Activated T-helper 17 cell treated with anti-CD3 and anti-CD28 coated beads, Interleukin-2, amount 50 U/mL, for 72 hours (primary cell): ENCODE results near the gene SYT1. TPM values are rescaled to one million over a fixed set of nuclear protein-coding genes. Genes with fewer than 3 reads are reported as not detected.

Experiments used
- ATAC-seq: fragments of 150-1000 bp; cut with Tn5 transposase; replicated peaks from 2 replicates; pipeline ENCODE4 v1.10.0; 2021; ENCODE audit warnings: mild to moderate bottlenecking, moderate library complexity
- H3K27ac Mint-ChIP-seq: one replicate; pipeline ENCODE4 v1.8.0; 2022; ENCODE audit warnings: mixed read lengths
- H3K27me3 Mint-ChIP-seq: one replicate; pipeline ENCODE4 v1.8.0; 2022; ENCODE audit warnings: mixed read lengths
- H3K36me3 Mint-ChIP-seq: one replicate; pipeline ENCODE4 v1.8.0; 2022; ENCODE audit warnings: low read depth, mild to moderate bottlenecking, mixed read lengths
- H3K4me1 Mint-ChIP-seq: one replicate; pipeline ENCODE4 v1.8.0; 2022; ENCODE audit warnings: mixed read lengths
- H3K4me3 Mint-ChIP-seq: one replicate; pipeline ENCODE4 v1.8.0; 2022; ENCODE audit warnings: mild to moderate bottlenecking, mixed read lengths
- H3K9me3 Mint-ChIP-seq: one replicate; pipeline ENCODE4 v1.8.0; 2022; ENCODE audit warnings: mixed read lengths
- total RNA-seq, 2 donors: library from RNA; stranded (reverse); gene quantifications; one replicate each; pipeline ENCODE4 v1.2.3, GENCODE V29; 2022

SYT1 gene
- total RNA-seq, 2 donors from 2014 or later = not detected

DNA sequence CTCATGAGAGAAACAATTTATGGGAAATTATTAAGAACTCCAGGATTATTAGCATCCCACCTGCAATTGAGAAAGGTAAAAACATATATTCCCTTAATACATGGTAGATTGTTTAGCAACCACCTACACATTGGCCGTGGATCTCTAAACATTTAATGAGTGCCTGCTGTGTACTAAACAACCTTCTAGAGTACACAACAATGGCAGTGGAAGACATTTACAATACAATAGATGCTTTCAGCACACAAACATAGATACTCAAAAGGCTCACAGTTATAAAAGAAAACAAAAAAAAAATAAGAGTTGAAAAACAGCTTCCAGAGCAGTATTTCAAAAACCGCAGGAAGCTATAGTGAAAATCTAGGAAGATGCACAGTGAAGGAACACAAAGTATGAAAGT lies 382.9 kb downstream of the SYT1 start:
- Mint-ChIP-seq H3K4me1 (no peaks in the 10 kb centered on the region), H3K4me3 (no peak overlapping the region), H3K9me3 (peaks cover 18% of the 10 kb centered on the region), H3K36me3 (no peaks in the 10 kb centered on the region), H3K27ac (no peak overlapping the region), H3K27me3 (no peaks in the 10 kb centered on the region)
- ATAC-seq = no peak

DNA sequence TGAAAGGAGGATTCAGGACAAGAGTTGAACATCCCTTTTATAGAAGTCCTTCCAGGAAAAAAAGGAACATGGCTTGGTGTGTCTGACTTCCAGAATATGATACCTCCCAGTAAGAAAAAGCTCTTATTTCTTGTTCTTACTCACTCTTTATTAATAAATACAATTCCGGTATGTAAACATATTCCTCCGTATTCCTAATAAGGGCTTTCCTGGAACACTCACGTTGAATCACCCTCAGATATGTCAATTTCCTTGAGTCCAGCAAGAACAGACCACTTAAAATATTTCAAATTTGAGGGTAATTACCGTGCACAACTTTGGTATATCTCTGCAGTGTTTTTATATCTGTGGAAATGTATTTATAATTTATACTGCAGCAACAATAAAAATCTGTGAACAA lies 385.6 kb downstream of the SYT1 start:
- no peak for ATAC-seq
- H3K36me3 Mint-ChIP-seq = no peaks in the 10 kb centered on the region
- no peak overlapping the region for H3K27ac Mint-ChIP-seq
- H3K27me3 Mint-ChIP-seq = no peaks in the 10 kb centered on the region
- no peak overlapping the region for H3K4me3 Mint-ChIP-seq
- peaks cover 23% of the 10 kb centered on the region for H3K9me3 Mint-ChIP-seq
- no peaks in the 10 kb centered on the region for H3K4me1 Mint-ChIP-seq

DNA sequence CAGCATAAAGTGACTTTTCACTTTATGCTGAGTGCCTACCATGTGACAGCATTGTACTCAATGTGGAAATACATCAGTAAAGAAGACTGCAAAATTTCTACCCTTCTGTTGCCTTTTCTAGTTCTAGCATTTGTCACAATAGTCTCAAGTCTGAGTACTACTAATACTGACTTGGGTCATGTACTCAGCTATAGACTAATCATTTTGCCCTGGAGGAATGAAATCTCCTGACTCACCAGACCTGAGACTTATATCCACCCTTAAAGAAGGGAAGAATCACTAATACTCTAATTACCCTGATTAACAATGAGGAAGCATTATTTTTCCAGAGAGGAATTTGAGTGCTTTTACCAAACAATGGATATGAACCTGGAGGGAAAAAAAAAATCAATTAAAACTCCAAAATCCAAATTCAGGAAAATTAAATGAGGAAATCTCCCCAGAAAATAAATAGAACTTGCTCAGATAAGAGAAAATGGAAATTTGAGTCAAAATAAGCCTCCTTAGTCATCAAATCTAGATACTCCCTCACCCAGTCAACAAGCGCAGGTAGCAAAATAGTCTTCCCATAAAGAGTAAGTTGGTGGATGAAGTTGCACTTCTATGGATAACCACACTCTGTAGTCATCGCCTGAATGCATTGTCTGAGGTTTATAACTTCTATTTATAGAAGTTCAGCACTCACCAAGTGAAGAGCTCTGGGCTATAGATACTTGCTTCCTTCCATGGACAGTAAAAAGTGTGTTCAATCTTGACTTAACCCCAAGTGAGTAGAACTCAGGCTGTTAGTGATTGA lies 386.6 kb downstream of the SYT1 start:
- no peaks in the 10 kb centered on the region for H3K4me1 Mint-ChIP-seq
- H3K27me3 Mint-ChIP-seq = no peaks in the 10 kb centered on the region
- peaks cover 21% of the 10 kb centered on the region for H3K9me3 Mint-ChIP-seq
- no peak for ATAC-seq
- H3K27ac Mint-ChIP-seq = no peak overlapping the region
- H3K4me3 Mint-ChIP-seq = no peak overlapping the region
- no peaks in the 10 kb centered on the region for H3K36me3 Mint-ChIP-seq

DNA sequence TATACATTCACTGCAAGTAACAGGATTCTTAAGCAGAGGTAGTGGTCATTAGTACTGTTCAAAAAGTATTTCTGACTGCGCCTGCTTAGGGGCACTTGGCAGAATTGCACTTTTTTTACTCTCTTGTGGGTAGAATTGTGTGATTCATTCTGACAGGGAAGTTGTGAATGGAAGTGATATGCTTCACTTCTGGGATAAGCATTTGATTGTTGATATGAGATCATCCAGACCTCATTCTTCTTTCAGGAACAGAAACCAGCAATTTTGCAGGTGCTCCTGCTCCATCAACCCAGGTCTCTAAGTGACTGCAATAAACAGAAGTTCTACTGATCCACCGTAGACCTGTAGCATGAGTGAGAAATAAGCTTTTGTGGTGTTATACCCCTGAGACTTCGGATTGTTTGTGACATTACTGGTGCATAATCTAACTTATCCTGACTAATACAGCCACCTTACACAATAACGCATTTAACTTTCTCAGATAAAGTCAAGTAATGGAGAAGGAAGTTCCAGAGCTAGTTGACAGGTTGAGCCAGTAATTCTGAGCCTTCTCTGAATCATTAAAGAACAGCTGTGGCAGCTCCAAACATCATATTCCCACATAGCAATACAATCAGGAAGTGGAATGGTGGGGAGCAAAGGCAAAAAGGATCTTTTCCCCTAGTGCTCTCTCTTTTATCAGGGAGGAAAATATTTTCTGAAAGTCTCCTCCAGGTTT lies 387.9 kb downstream of the SYT1 start:
- Mint-ChIP-seq H3K4me1 (no peaks in the 10 kb centered on the region), H3K36me3 (no peaks in the 10 kb centered on the region), H3K9me3 (peaks cover 16% of the 10 kb centered on the region), H3K27me3 (no peaks in the 10 kb centered on the region), H3K4me3 (no peak overlapping the region), H3K27ac (no peak overlapping the region)
- no peak for ATAC-seq

DNA sequence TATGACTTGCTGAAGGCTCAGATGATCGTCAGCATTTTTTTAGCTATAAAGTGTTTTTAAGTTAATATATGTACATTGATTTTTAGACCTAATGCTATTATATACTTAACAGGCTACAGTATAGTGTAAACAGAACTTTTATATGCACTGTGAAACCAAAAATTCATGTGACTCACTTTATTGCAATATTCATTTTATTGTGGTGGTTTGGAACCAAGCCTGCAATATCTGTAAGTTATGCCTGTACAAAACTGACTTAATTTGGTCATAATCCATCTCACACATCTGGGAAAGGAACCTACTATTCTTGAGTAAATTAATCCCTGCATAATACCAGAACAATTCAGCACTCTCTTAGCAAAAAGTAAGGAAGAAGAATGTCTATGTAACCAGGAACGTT lies 390.7 kb downstream of the SYT1 start:
- Mint-ChIP-seq H3K4me3 (no peak overlapping the region), H3K27ac (no peak overlapping the region), H3K9me3 (peaks cover 13% of the 10 kb centered on the region), H3K27me3 (no peaks in the 10 kb centered on the region), H3K36me3 (no peaks in the 10 kb centered on the region), H3K4me1 (no peaks in the 10 kb centered on the region)
- no peak for ATAC-seq

DNA sequence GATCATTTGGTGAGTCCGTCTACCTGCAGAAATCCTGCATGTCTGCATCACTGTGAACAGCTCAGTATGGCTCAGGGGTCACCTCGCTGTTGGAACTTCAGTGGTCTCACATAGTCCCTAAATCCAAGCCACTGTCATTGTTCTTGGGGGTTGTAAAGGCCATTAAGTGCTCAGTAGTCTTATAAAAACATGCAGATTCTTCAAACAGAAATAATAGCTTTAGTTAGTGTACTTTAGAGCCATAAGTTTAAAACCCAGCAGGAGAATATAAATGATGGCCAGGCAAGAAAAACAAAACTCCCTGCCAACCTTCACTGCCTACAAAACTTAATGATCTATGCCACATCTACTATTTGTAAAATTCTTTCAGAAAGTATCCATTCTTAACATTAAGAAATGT lies 396.3 kb downstream of the SYT1 start:
- Mint-ChIP-seq H3K27ac (no peak overlapping the region), H3K4me1 (no peaks in the 10 kb centered on the region), H3K36me3 (no peaks in the 10 kb centered on the region), H3K4me3 (no peak overlapping the region), H3K9me3 (peaks cover 4% of the 10 kb centered on the region), H3K27me3 (no peaks in the 10 kb centered on the region)
- ATAC-seq = no peak

DNA sequence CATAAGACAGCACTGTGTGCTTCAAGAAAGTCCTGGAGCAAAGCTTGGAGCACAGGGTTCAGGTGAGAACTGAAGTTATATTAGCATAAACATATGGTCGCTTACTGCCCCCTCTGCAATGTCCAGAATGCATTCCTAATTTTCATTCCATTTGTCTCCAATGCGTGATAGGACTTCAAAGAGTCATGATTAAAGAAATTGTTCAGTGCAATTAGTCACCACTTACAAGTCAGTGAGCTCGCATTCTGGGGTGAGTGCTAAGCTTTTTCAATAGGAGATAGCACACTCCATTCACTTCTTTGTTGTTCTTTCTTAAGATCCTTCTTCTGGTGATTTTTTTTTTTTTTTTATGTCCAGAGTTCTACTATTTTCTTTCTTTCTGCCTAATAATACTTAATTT lies 398.4 kb downstream of the SYT1 start:
- no peaks in the 10 kb centered on the region for H3K4me1 Mint-ChIP-seq
- H3K36me3 Mint-ChIP-seq = no peaks in the 10 kb centered on the region
- no peak overlapping the region for H3K4me3 Mint-ChIP-seq
- no peak for ATAC-seq
- no peaks in the 10 kb centered on the region for H3K27me3 Mint-ChIP-seq
- H3K27ac Mint-ChIP-seq = no peak overlapping the region
- H3K9me3 Mint-ChIP-seq = peaks cover 4% of the 10 kb centered on the region

DNA sequence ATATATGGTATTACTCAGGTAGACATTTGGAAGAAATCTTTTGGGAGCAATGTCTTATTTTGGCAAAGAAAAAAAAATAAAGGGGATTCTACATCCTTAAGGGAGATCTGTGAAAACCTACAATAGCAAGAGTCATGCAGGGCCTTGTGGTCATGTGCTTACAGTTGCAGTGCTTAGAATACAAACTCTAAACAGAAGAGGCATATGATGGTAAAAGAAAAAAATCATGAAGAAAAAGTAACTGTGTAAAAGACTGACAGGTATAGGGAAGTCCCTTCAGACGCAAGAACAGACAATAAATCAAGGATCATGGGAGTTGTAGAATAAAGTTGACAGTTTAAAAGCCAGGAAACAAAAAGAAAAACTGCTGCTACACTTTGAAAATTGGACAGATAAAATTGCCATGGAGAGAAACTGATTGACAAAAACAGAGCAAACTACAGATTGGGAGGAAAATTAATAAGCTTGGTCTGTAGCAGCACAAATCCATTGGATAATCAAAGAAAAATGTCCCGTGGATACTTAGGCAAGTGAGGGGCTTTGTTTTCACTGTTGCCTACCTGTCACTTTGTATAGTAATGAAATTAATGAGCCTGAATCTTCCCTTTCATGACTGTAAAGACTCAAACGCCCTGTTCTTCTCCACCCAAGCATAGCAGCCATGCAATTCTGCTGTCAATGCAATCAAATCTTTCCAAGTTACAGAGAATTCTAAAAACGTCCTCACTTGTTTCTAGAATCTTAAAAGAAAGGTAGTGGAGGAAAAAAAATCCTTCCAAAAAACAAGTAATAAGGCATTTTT lies 402.0 kb downstream of the SYT1 start:
- no peaks in the 10 kb centered on the region for H3K36me3 Mint-ChIP-seq
- no peaks in the 10 kb centered on the region for H3K4me1 Mint-ChIP-seq
- no peak overlapping the region for H3K27ac Mint-ChIP-seq
- H3K9me3 Mint-ChIP-seq = peaks cover 7% of the 10 kb centered on the region
- no peak overlapping the region for H3K4me3 Mint-ChIP-seq
- ATAC-seq = no peak
- no peaks in the 10 kb centered on the region for H3K27me3 Mint-ChIP-seq

DNA sequence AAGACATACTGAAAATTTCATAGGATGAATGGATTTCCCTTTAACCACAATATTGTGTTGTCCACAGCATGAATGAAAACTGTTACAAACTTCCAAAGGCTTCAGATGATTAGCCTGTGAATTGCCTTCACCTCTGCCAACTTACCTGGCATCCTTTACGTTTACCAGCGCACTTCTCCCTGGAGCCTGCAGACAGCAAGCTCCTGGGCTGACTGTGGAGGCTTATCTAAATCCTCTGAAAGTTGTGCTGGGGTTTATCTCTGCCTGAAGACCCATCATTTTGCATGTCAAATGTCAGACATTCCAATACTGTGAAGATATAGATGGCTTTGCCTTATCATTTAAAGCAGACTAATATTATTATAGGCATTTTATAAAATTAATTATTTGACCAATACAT lies 403.0 kb downstream of the SYT1 start:
- no peak for ATAC-seq
- Mint-ChIP-seq H3K9me3 (peaks cover 10% of the 10 kb centered on the region), H3K4me1 (no peaks in the 10 kb centered on the region), H3K36me3 (no peaks in the 10 kb centered on the region), H3K27me3 (no peaks in the 10 kb centered on the region), H3K27ac (no peak overlapping the region), H3K4me3 (no peak overlapping the region)

DNA sequence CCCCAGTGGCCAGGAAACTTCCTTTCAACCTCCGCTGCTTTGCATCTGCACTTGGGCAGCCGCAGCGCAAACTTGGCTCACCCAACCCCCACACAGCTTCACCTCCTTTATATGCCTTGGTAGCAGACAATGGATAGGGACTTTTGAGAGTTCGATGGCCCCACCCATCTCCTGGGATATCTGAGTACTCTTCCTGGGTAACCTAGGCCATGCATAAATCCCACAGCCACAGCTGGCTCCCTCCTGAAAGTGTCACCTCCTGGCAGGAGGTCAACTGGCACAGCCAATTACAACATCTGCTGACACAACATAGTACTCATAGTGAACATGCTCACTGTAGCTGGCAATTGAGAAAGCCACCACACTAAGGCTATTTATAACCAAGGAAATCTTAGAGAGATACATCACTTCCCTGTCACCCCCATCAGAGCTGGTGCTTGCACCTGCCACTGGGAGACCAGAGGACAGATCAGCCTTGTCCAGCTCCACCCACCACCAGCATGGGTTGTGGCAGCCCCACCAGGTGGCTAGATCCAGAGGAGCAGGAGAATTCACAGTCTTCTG lies 410.0 kb downstream of the SYT1 start:
- no peak for ATAC-seq
- H3K27ac Mint-ChIP-seq = no peak overlapping the region
- no peak overlapping the region for H3K4me3 Mint-ChIP-seq
- no peaks in the 10 kb centered on the region for H3K36me3 Mint-ChIP-seq
- no peaks in the 10 kb centered on the region for H3K4me1 Mint-ChIP-seq
- peaks cover 10% of the 10 kb centered on the region for H3K9me3 Mint-ChIP-seq
- no peaks in the 10 kb centered on the region for H3K27me3 Mint-ChIP-seq

DNA sequence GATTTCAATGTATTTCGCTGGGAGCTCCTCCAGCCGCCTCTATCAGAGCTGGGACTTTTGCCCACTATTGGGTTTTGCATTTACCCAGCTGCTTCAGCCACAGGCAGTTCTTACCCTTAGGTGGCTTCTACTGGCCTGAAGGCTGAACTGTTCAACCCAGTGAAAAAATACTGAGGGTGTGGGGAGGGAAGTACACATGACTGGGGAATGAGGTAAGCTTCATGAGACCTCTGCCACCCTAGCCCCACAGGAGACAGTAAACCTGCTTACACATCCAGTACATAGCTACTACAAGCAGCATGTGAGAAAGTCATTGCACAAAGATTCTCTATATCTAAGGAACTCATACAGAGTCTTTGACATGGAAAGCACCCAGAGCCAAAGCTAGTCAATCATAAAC lies 411.1 kb downstream of the SYT1 start:
- Mint-ChIP-seq H3K4me1 (no peaks in the 10 kb centered on the region), H3K27ac (no peak overlapping the region), H3K4me3 (no peak overlapping the region), H3K36me3 (no peaks in the 10 kb centered on the region), H3K9me3 (peaks cover 10% of the 10 kb centered on the region), H3K27me3 (no peaks in the 10 kb centered on the region)
- no peak for ATAC-seq

DNA sequence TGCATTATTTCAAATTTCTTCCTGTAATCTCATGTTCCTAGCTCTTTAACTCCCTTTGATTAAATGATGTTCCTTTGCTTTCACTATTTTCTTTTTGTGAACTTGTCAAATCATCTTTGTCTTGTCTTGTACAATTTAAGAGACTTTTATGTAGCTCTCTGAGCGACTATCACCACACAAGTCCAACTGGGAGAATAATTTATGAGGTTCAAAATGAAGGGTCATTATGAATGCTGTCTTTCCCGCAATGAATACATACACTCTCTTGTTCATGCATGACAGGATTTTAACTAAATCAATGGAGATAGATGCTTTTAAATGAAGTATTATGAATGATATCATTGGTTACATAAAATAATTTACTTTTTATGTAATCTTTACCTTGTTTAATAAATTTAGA lies 418.8 kb downstream of the SYT1 start:
- no peak overlapping the region for H3K4me3 Mint-ChIP-seq
- peaks cover 10% of the 10 kb centered on the region for H3K9me3 Mint-ChIP-seq
- no peak overlapping the region for H3K27ac Mint-ChIP-seq
- no peaks in the 10 kb centered on the region for H3K36me3 Mint-ChIP-seq
- no peaks in the 10 kb centered on the region for H3K4me1 Mint-ChIP-seq
- no peak for ATAC-seq
- no peaks in the 10 kb centered on the region for H3K27me3 Mint-ChIP-seq

DNA sequence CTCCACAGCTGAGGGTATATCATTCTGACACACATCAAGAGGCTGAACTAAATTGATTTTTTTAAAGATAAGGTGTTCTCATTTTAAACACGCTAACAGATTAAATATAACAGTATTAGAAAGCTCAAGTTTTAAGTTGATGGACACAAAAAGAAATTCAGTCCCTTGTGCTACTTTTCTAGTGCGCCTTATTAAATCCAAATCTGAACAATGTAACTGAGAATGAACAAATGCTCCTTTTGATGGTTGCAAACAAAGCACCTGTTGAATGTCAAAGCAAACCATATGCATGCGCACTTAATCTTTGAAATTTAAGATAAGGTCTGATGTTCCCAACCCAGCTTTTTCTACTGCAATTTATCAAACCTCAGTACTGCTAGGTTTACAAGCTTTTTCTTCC lies 424.3 kb downstream of the SYT1 start:
- no peak for ATAC-seq
- Mint-ChIP-seq H3K36me3 (no peaks in the 10 kb centered on the region), H3K4me1 (no peaks in the 10 kb centered on the region), H3K27ac (no peak overlapping the region), H3K27me3 (no peaks in the 10 kb centered on the region), H3K4me3 (no peak overlapping the region), H3K9me3 (peaks cover 14% of the 10 kb centered on the region)

DNA sequence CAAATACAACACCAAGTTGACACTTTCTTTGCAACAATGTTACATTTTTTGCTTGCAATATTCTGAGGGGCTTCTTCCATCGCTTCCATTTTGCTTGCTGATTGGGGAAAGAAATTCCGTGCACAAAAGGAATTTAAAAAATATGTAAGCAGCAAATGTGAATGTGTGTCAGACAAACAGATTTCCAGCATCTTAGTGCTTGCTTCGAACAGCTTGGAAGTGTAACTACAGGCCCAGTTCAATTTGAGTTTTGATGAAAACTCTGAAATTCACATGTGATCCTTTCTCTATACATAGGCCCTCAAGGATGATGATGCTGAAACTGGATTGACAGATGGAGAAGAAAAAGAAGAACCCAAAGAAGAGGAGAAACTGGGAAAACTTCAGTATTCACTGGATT lies 427.1 kb downstream of the SYT1 start:
- no peaks in the 10 kb centered on the region for H3K36me3 Mint-ChIP-seq
- H3K4me3 Mint-ChIP-seq = no peak overlapping the region
- no peak for ATAC-seq
- H3K27ac Mint-ChIP-seq = no peak overlapping the region
- H3K9me3 Mint-ChIP-seq = peaks cover 7% of the 10 kb centered on the region
- no peaks in the 10 kb centered on the region for H3K27me3 Mint-ChIP-seq
- H3K4me1 Mint-ChIP-seq = no peaks in the 10 kb centered on the region
